HepG2 (cell line): Measurements from ENCODE around the gene SBNO2. TPM values are rescaled to one million over a fixed set of nuclear protein-coding genes. Genes with fewer than 3 reads are reported as not detected.

Experiments
- ATAC-seq: fragments of 200-7000 bp; cut with Tn5 transposase; 3 replicates; pipeline ENCODE4 v1.9.1; 2020; ENCODE audit warnings: mild to moderate bottlenecking, moderate library complexity
- BruUV-seq: library from RNA; stranded (reverse); fragments of 400-500 nt; replicated peaks from 2 replicates; lab custom pipeline; 2021; lab: Mats Ljungman, UMichigan
- CTCF ChIA-PET: fragments of 300-600 bp; formaldehyde crosslinking; extraction: SDS; loops from one replicate; lab custom pipeline; 2021; ENCODE audit warnings: low total read pairs, inconsistent platforms, low intra/inter-chr PET ratio; lab: Yijun Ruan, JAX
- POLR2A ChIA-PET: fragments of 350-600 bp; sonication (Branson Sonifier 250); formaldehyde crosslinking; loops from one replicate; lab custom pipeline; 2020; ENCODE audit warnings: antibody characterized with exemption, inconsistent platforms; lab: Yijun Ruan, JAX
- DNase-seq: peaks from one replicate; pipeline ENCODE4 v3.0.0-alpha.2; 2015; ENCODE audit warnings: low spot score
- FAIRE-seq: peaks from 3 replicates; lab custom pipeline; 2011; peaks lifted over from hg19 to GRCh38; lab: Jason Lieb, UNC
- H2AFZ ChIP-seq: one replicate; pipeline ENCODE4 v1.6.1; 2011; ENCODE audit warnings: low read length, inconsistent platforms
- H3K27ac ChIP-seq: fragments of 300-600 bp; 3 replicates; pipeline ENCODE4 v1.8.0; 2011; ENCODE audit warnings: mixed run types, mild to moderate bottlenecking, mixed read lengths, low read length, inconsistent platforms; ENCODE audit not compliant: insufficient read depth; ENCODE audit errors: extremely low read length
- H3K27me3 ChIP-seq, 2 experiments: fragments of 200-600 bp in 1 of 2; 2 replicates in 1 of 2; 3 replicates in 1 of 2; pipeline versions ENCODE4 v1.6.0 to v1.8.0; 2011; ENCODE audit warnings: low read length in 2 of 2, mild to moderate bottlenecking in 2 of 2, moderate library complexity in 2 of 2, inconsistent platforms in 1 of 2; ENCODE audit not compliant: insufficient read depth in 2 of 2, control insufficient read depth in 1 of 2
- H3K36me3 ChIP-seq, 2 experiments: fragments of 200-600 bp in 1 of 2; replicated peaks in 1 of 2; 2 replicates in 1 of 2; 3 replicates in 1 of 2; pipeline versions ENCODE4 v1.5.1 to v1.8.0; 2011; ENCODE audit warnings: low read length in 2 of 2, inconsistent platforms in 1 of 2; ENCODE audit not compliant: insufficient read depth in 2 of 2, control insufficient read depth in 1 of 2
- H3K4me1 ChIP-seq: 2 replicates; pipeline ENCODE4 v1.5.1; 2012; ENCODE audit warnings: low read length, inconsistent platforms; ENCODE audit not compliant: insufficient read depth
- H3K4me2 ChIP-seq: 2 replicates; pipeline ENCODE4 v1.6.0; 2011; ENCODE audit warnings: low read depth, low read length, inconsistent platforms
- H3K4me3 ChIP-seq, 3 experiments: fragments of 200-600 bp in 1 of 3; sonication (generic), shearing (Covaris generic) in 1 of 3; replicated peaks in 1 of 3; 2 replicates each; pipeline ENCODE4 v1.5.1; 2011 to 2016; ENCODE audit warnings: low read length in 3 of 3, inconsistent platforms in 2 of 3, low read depth in 2 of 3, mild to moderate bottlenecking in 2 of 3, control low read depth in 1 of 3, mixed read lengths in 1 of 3; ENCODE audit not compliant: insufficient read depth in 1 of 3
- H3K79me2 ChIP-seq: one replicate; pipeline ENCODE4 v1.6.1; 2011; ENCODE audit warnings: low read length, inconsistent platforms; ENCODE audit not compliant: insufficient read depth
- H3K9ac ChIP-seq: 2 replicates; pipeline ENCODE4 v1.6.0; 2011; ENCODE audit warnings: mild to moderate bottlenecking, low read depth, low read length, inconsistent platforms; ENCODE audit not compliant: insufficient read depth
- H3K9me3 ChIP-seq: 2 replicates; pipeline ENCODE4 v1.5.1; 2012; ENCODE audit warnings: mild to moderate bottlenecking, low read length
- H4K20me1 ChIP-seq: 2 replicates; pipeline ENCODE4 v1.6.0; 2011; ENCODE audit warnings: inconsistent platforms, mild to moderate bottlenecking, low read length, moderate library complexity; ENCODE audit not compliant: insufficient read depth
- ARNTL ChIP-seq: sonication (generic); formaldehyde crosslinking; IDR thresholded peaks from 2 replicates; pipeline ENCODE4 v1.4.0; 2020; ENCODE audit warnings: mild to moderate bottlenecking, missing genetic modification reagents
- CAMTA2 ChIP-seq: sonication (generic); formaldehyde crosslinking; IDR thresholded peaks from 2 replicates; pipeline ENCODE4 v1.4.0; 2020; ENCODE audit warnings: mild to moderate bottlenecking, missing genetic modification reagents, borderline replicate concordance
- CHCHD3 ChIP-seq: sonication (generic); formaldehyde crosslinking; IDR thresholded peaks from 2 replicates; pipeline ENCODE4 v1.8.0; 2022; ENCODE audit warnings: mild to moderate bottlenecking, missing genetic modification reagents, moderate library complexity
- GMEB2 ChIP-seq: IDR thresholded peaks from 2 replicates; pipeline ENCODE4 v1.6.1; 2016; ENCODE audit warnings: missing biosample characterization, missing genetic modification reagents, low read depth
- KAT2B ChIP-seq: fragments of 150-350 bp; IDR thresholded peaks from 2 replicates; pipeline ENCODE4 v1.6.1; 2014; ENCODE audit warnings: low read depth, low read length, borderline replicate concordance
- MAFK ChIP-seq, 2 experiments: IDR thresholded peaks in 1 of 2; conservative IDR thresholded peaks in 1 of 2; 2 replicates each; pipeline ENCODE4 v1.6.1; 2011; ENCODE audit warnings: improper control_type of control experiment in 2 of 2, low read length in 2 of 2
- SKIL ChIP-seq: sonication (generic); formaldehyde crosslinking; IDR thresholded peaks from 2 replicates; pipeline ENCODE4 v1.8.0; 2022; ENCODE audit warnings: missing genetic modification reagents, mild to moderate bottlenecking, moderate library complexity, borderline replicate concordance
- ZBTB37 ChIP-seq: sonication (generic); formaldehyde crosslinking; IDR thresholded peaks from 2 replicates; pipeline ENCODE4 v1.4.0; 2020; ENCODE audit warnings: mild to moderate bottlenecking, missing genetic modification reagents
- ZKSCAN1 ChIP-seq: fragments of 150-350 bp; IDR thresholded peaks from 2 replicates; pipeline ENCODE4 v1.6.1; 2014; ENCODE audit warnings: low read length
- ZNF230 ChIP-seq: sonication (generic); formaldehyde crosslinking; IDR thresholded peaks from 2 replicates; pipeline ENCODE4 v1.4.0; 2020; ENCODE audit warnings: mild to moderate bottlenecking, missing genetic modification reagents
- ZNF589 ChIP-seq: sonication (generic); formaldehyde crosslinking; conservative IDR thresholded peaks from 2 replicates; pipeline ENCODE4 v1.8.0; 2022; ENCODE audit warnings: mild to moderate bottlenecking, moderate library complexity, missing genetic modification reagents
- ZNF614 ChIP-seq: IDR thresholded peaks from 2 replicates; pipeline ENCODE4 v1.6.1; 2018; ENCODE audit warnings: missing biosample characterization, missing genetic modification reagents, inconsistent platforms, borderline replicate concordance
- WGBS: methylation state at CpG from one replicate; pipeline ENCODE4 v1.1.6; 2017; ENCODE audit warnings: low lambda C conversion rate; 5-methylcytosine and 5-hydroxymethylcytosine counted together
- in situ Hi-C: cut with HindIII; loops from 2 replicates; pipeline ENCODE4 v1.10.0; 2017; ENCODE audit warnings: low pct_unique_long_range_greater_than_20kb; ENCODE audit not compliant: extremely low pct_ligation_motif_present
- intact Hi-C: fragments of 100-400 bp; cut with micrococcal nuclease; formaldehyde crosslinking; loops from one replicate; pipeline ENCODE4 v1.10.0; 2022; ENCODE audit not compliant: unreplicated experiment
- polyA plus RNA-seq, 8 experiments: library from polyadenylated mRNA; depleted of rRNA in 3 of 8; stranded (reverse) in 7 of 8; unstranded in 1 of 8; fragments of >200 nt; fragmentation: Illumina TruSeq in 4 of 8; extraction: Trizol in 4 of 8; gene quantifications; 2 replicates each; pipeline versions ENCODE4 v1.2.1 to v1.2.3, GENCODE V29; 2011 to 2016; ENCODE audit warnings: low read depth in 4 of 8, missing spikeins in 1 of 8, mixed read lengths in 1 of 8; ENCODE audit not compliant: insufficient read depth in 1 of 8
- total RNA-seq, 5 experiments: library from RNA; depleted of rRNA; stranded (reverse); fragments of >200 nt; fragmentation: Illumina TruSeq; extraction: Trizol; gene quantifications; 2 replicates each; pipeline ENCODE4 v1.2.3, GENCODE V29; 2016; ENCODE audit warnings: low read depth in 1 of 5

The SBNO2 gene
- total and polyA plus RNA-seq, 2 of the 13 experiments (the other 11 are each of a cell fraction or from before 2014, with no cell fraction given) = 8.6 to 10.4 TPM

- no peak overlapping the region for H3K4me2 ChIP-seq
- no peaks in the 10 kb centered on the region for H4K20me1 ChIP-seq
- peaks cover 2% of the 10 kb centered on the region for H3K79me2 ChIP-seq
- intact Hi-C loops (no loop called here), in situ Hi-C loops (no loop called here)
- 96% methylated on average over 11 of the region's 15 CpGs for WGBS
- DNase-seq (no peak), FAIRE-seq (no peak), ATAC-seq (no peak)
- TF ChIP-seq CAMTA2 (CRISPR knock-in tag) (no peak), GMEB2 (CRISPR knock-in tag) (no peak), ZKSCAN1 (no peak)
- H3K4me3 ChIP-seq = no peak overlapping the region
- H3K9me3 ChIP-seq = no peaks in the 10 kb centered on the region
- H3K9ac ChIP-seq = no peak overlapping the region
- peaks cover 9% of the 10 kb centered on the region; the same call in 1 of the 2 replicates for H3K4me1 ChIP-seq
- BruUV-seq = no TSS peak
- H3K27me3 ChIP-seq = no peaks in the 10 kb centered on the region
- H2AFZ ChIP-seq = no peak overlapping the region
- no peak overlapping the region for H3K27ac ChIP-seq
- CTCF ChIA-PET = no interaction called here
- POLR2A ChIA-PET = no interaction called here
- peaks cover 6 to 9% of the 10 kb centered on the region in 2 experiments; a peak in 4 of 5 replicates for H3K36me3 ChIP-seq
Observed at GRCh38 chr19:1139126-1139525, 34.9 kb downstream of the SBNO2 start.

GRCh38 chr19:1138121-1138520, 35.9 kb downstream of the SBNO2 start:
- Histone ChIP-seq H2AFZ (no peak overlapping the region), H3K4me1 (peaks cover 9% of the 10 kb centered on the region; the same call in 1 of the 2 replicates), H3K27me3 (no peaks in the 10 kb centered on the region), H3K9ac (no peak overlapping the region), H3K4me3 (no peak overlapping the region), H4K20me1 (no peaks in the 10 kb centered on the region), H3K79me2 (peaks cover 2% of the 10 kb centered on the region), H3K36me3 (peaks cover 1 to 11% of the 10 kb centered on the region in 2 experiments; a peak in 3 of 5 replicates), H3K9me3 (no peaks in the 10 kb centered on the region), H3K27ac (no peak overlapping the region), H3K4me2 (no peak overlapping the region)
- WGBS = 97% methylated on average over 6 of the region's 11 CpGs
- intact Hi-C loops = no loop called here
- ATAC-seq (no peak), DNase-seq (no peak), FAIRE-seq (no peak)
- ChIA-PET CTCF (no interaction called here), POLR2A (no interaction called here)
- TF ChIP-seq KAT2B (no peak), ZNF230 (CRISPR knock-in tag) (no peak), MAFK (conservative IDR thresholded peaks at IDR 0.05 in 1 of 2, IDR thresholded peaks at IDR 0.05 in 1 of 2; ENCODE audit: low read length in 2 of 2) (no peak), CHCHD3 (CRISPR knock-in tag) (no peak), SKIL (CRISPR knock-in tag) (no peak), ARNTL (no peak), ZNF589 (CRISPR knock-in tag) (no peak), ZBTB37 (no peak), ZNF614 (CRISPR knock-in tag) (no peak)
- BruUV-seq = no TSS peak
- in situ Hi-C loops = no loop called here
